Measurements from ENCODE around the gene DCLK1. TPM values are rescaled to one million over a fixed set of nuclear protein-coding genes. Genes with fewer than 3 reads are reported as not detected.

The DCLK1 gene
- total and polyA plus RNA-seq, 2 donors (not counting 1 experiment from before 2014, with no cell fraction given): 0.56 to 6.3 TPM

- H2AFZ ChIP-seq (ENCODE audit: low read length): no peak overlapping the region
- no peak overlapping the region for H3K4me3 ChIP-seq (replicated peaks in 1 of 4; ENCODE audit: control extremely low read depth in 1 of 4, insufficient read depth in 1 of 4, low read depth in 3 of 4, low read length in 4 of 4)
- H3K36me3 ChIP-seq (ENCODE audit: control insufficient read depth, insufficient read depth, low read length): no peaks in the 10 kb centered on the region
- H4K20me1 ChIP-seq (ENCODE audit: control insufficient read depth, extremely low read depth, insufficient read depth, low read length): no peaks in the 10 kb centered on the region
- no peaks in the 10 kb centered on the region for H3K27me3 ChIP-seq (ENCODE audit: control insufficient read depth, insufficient read depth, low read length)
- no peaks in the 10 kb centered on the region for H3K9me3 ChIP-seq (ENCODE audit: control insufficient read depth, insufficient read depth, low read depth, low read length)
- H3K79me2 ChIP-seq (ENCODE audit: control insufficient read depth, insufficient read depth, low read length): no peaks in the 10 kb centered on the region
- H3K4me1 ChIP-seq (ENCODE audit: control insufficient read depth, extremely low read depth, insufficient read depth, low read length): no peaks in the 10 kb centered on the region
- peak in 1 of 2 donors; percentile 76 for DNase-seq (ENCODE audit: low read depth in 2 of 2)
- H3K27ac ChIP-seq (ENCODE audit: insufficient read depth, low read length): no peak overlapping the region
- TF ChIP-seq EZH2 (IDR thresholded peaks at IDR 0.05; ENCODE audit: low read length, missing control alignments) (no peak), CTCF (conservative IDR thresholded peaks at IDR 0.05 in 1 of 2, IDR thresholded peaks at IDR 0.05 in 1 of 2; ENCODE audit: low read depth in 1 of 2, low read length in 2 of 2) (no peak)
- H3K4me2 ChIP-seq (ENCODE audit: extremely low read depth, insufficient read depth, low read length): no peak overlapping the region
- H3K9ac ChIP-seq (ENCODE audit: insufficient read depth, low read length): no peak overlapping the region
These were observed 124.8 kb downstream of the DCLK1 start for GRCh38 chr13:36006347-36006746.

- no peak overlapping the region for H2AFZ ChIP-seq (ENCODE audit: low read length)
- no peak overlapping the region for H3K9ac ChIP-seq (ENCODE audit: insufficient read depth, low read length)
- no peak for TF ChIP-seq EZH2 (IDR thresholded peaks at IDR 0.05; ENCODE audit: low read length, missing control alignments)
- no peaks in the 10 kb centered on the region for H3K27me3 ChIP-seq (ENCODE audit: control insufficient read depth, insufficient read depth, low read length)
- H3K27ac ChIP-seq (ENCODE audit: insufficient read depth, low read length): no peak overlapping the region
- no peaks in the 10 kb centered on the region for H3K4me1 ChIP-seq (ENCODE audit: control insufficient read depth, extremely low read depth, insufficient read depth, low read length)
- no peak for DNase-seq (ENCODE audit: low read depth in 2 of 2)
- H4K20me1 ChIP-seq (ENCODE audit: control insufficient read depth, extremely low read depth, insufficient read depth, low read length): no peaks in the 10 kb centered on the region
- H3K4me3 ChIP-seq (replicated peaks in 1 of 4; ENCODE audit: control extremely low read depth in 1 of 4, insufficient read depth in 1 of 4, low read depth in 3 of 4, low read length in 4 of 4): no peak overlapping the region
- H3K79me2 ChIP-seq (ENCODE audit: control insufficient read depth, insufficient read depth, low read length): no peaks in the 10 kb centered on the region
- no peaks in the 10 kb centered on the region for H3K9me3 ChIP-seq (ENCODE audit: control insufficient read depth, insufficient read depth, low read depth, low read length)
- no peak overlapping the region for H3K4me2 ChIP-seq (ENCODE audit: extremely low read depth, insufficient read depth, low read length)
- no peaks in the 10 kb centered on the region for H3K36me3 ChIP-seq (ENCODE audit: control insufficient read depth, insufficient read depth, low read length)
These were observed 129.6 kb downstream of the DCLK1 start for GRCh38 chr13:36001561-36001960.

- Histone ChIP-seq H2AFZ (ENCODE audit: low read length) (no peak overlapping the region), H3K4me2 (ENCODE audit: extremely low read depth, insufficient read depth, low read length) (no peak overlapping the region), H3K9ac (ENCODE audit: insufficient read depth, low read length) (no peak overlapping the region), H3K4me1 (ENCODE audit: control insufficient read depth, extremely low read depth, insufficient read depth, low read length) (no peaks in the 10 kb centered on the region), H3K36me3 (ENCODE audit: control insufficient read depth, insufficient read depth, low read length) (no peaks in the 10 kb centered on the region), H3K4me3 (replicated peaks in 1 of 4; ENCODE audit: control extremely low read depth in 1 of 4, insufficient read depth in 1 of 4, low read depth in 3 of 4, low read length in 4 of 4) (no peak overlapping the region), H4K20me1 (ENCODE audit: control insufficient read depth, extremely low read depth, insufficient read depth, low read length) (no peaks in the 10 kb centered on the region), H3K27me3 (ENCODE audit: control insufficient read depth, insufficient read depth, low read length) (no peaks in the 10 kb centered on the region), H3K79me2 (ENCODE audit: control insufficient read depth, insufficient read depth, low read length) (no peaks in the 10 kb centered on the region), H3K9me3 (ENCODE audit: control insufficient read depth, insufficient read depth, low read depth, low read length) (no peaks in the 10 kb centered on the region), H3K27ac (ENCODE audit: insufficient read depth, low read length) (no peak overlapping the region)
- no peak for TF ChIP-seq EZH2 (IDR thresholded peaks at IDR 0.05; ENCODE audit: low read length, missing control alignments)
- no peak for DNase-seq (ENCODE audit: low read depth in 2 of 2)
These were observed 131.2 kb downstream of the DCLK1 start for GRCh38 chr13:36000028-36000427.

GRCh38 chr13:35996360-35996759, 134.8 kb downstream of the DCLK1 start:
- Histone ChIP-seq H3K27ac (ENCODE audit: insufficient read depth, low read length) (no peak overlapping the region), H3K4me1 (ENCODE audit: control insufficient read depth, extremely low read depth, insufficient read depth, low read length) (no peaks in the 10 kb centered on the region), H3K27me3 (ENCODE audit: control insufficient read depth, insufficient read depth, low read length) (no peaks in the 10 kb centered on the region)

More at GRCh38 chr13:35996360-35996759, 134.8 kb downstream of the DCLK1 start:
- H3K9ac ChIP-seq (ENCODE audit: insufficient read depth, low read length): no peak overlapping the region
- H3K36me3 ChIP-seq (ENCODE audit: control insufficient read depth, insufficient read depth, low read length): no peaks in the 10 kb centered on the region
- H4K20me1 ChIP-seq (ENCODE audit: control insufficient read depth, extremely low read depth, insufficient read depth, low read length): no peaks in the 10 kb centered on the region
- H2AFZ ChIP-seq (ENCODE audit: low read length): no peak overlapping the region
- no peak for DNase-seq (ENCODE audit: low read depth in 2 of 2)
- H3K9me3 ChIP-seq (ENCODE audit: control insufficient read depth, insufficient read depth, low read depth, low read length): no peaks in the 10 kb centered on the region
- no peak overlapping the region for H3K4me2 ChIP-seq (ENCODE audit: extremely low read depth, insufficient read depth, low read length)
- H3K4me3 ChIP-seq (replicated peaks in 1 of 4; ENCODE audit: control extremely low read depth in 1 of 4, insufficient read depth in 1 of 4, low read depth in 3 of 4, low read length in 4 of 4): no peak overlapping the region
- no peaks in the 10 kb centered on the region for H3K79me2 ChIP-seq (ENCODE audit: control insufficient read depth, insufficient read depth, low read length)
- TF ChIP-seq CTCF (conservative IDR thresholded peaks at IDR 0.05 in 1 of 2, IDR thresholded peaks at IDR 0.05 in 1 of 2; ENCODE audit: low read depth in 1 of 2, low read length in 2 of 2): no peak
- TF ChIP-seq EZH2 (IDR thresholded peaks at IDR 0.05; ENCODE audit: low read length, missing control alignments): no peak
